GM23338 (cell line): ENCODE measurements around the gene ERC2. TPM values are rescaled to one million over a fixed set of nuclear protein-coding genes. Genes with fewer than 3 reads are reported as not detected.

Experiments
- ATAC-seq: fragments of 200-7000 bp; cut with Tn5 transposase; 3 replicates; pipeline ENCODE4 v1.9.1; 2020
- DNase-seq: peaks from one replicate; pipeline ENCODE4 v3.0.0-alpha.2; 2015; ENCODE audit warnings: low spot score
- H2AFZ ChIP-seq: fragments of 200-600 bp; sonication (generic); 2 replicates; pipeline ENCODE4 v1.8.0; 2016; ENCODE audit warnings: antibody characterized with exemption, mild to moderate bottlenecking, moderate library complexity
- H3F3A ChIP-seq: fragments of 200-600 bp; sonication (generic); replicated peaks from 2 replicates; pipeline ENCODE4 v1.8.0; 2017; ENCODE audit warnings: antibody characterized with exemption, mixed run types, low read depth
- H3K27ac ChIP-seq: fragments of 200-600 bp; sonication (generic); 2 replicates; pipeline ENCODE4 v1.6.1; 2016; ENCODE audit warnings: low read depth
- H3K27me3 ChIP-seq: fragments of 200-600 bp; sonication (generic); 2 replicates; pipeline ENCODE4 v1.8.0; 2016; ENCODE audit warnings: mild to moderate bottlenecking, mixed run types, moderate library complexity; ENCODE audit not compliant: insufficient read depth
- H3K36me3 ChIP-seq: fragments of 200-600 bp; sonication (generic); 2 replicates; pipeline ENCODE4 v1.8.0; 2016; ENCODE audit warnings: mild to moderate bottlenecking; ENCODE audit not compliant: insufficient read depth
- H3K4me1 ChIP-seq: fragments of 200-600 bp; sonication (generic); 2 replicates; pipeline ENCODE4 v1.8.0; 2016; ENCODE audit warnings: mild to moderate bottlenecking, moderate library complexity; ENCODE audit not compliant: insufficient read depth
- H3K4me2 ChIP-seq: fragments of 200-600 bp; sonication (generic); 2 replicates; pipeline ENCODE4 v1.7.1; 2017; ENCODE audit warnings: mixed run types
- H3K4me3 ChIP-seq: fragments of 200-600 bp; sonication (generic); 2 replicates; pipeline ENCODE4 v1.6.1; 2016; ENCODE audit warnings: mixed run types
- H3K79me2 ChIP-seq: fragments of 200-600 bp; sonication (generic); replicated peaks from 2 replicates; pipeline ENCODE4 v1.8.0; 2017; ENCODE audit warnings: mild to moderate bottlenecking; ENCODE audit not compliant: insufficient read depth
- H3K9me2 ChIP-seq: fragments of 200-600 bp; sonication (generic); 2 replicates; pipeline ENCODE4 v1.8.0; 2017; ENCODE audit not compliant: insufficient read depth
- H4K20me1 ChIP-seq: fragments of 200-600 bp; sonication (generic); replicated peaks from 2 replicates; pipeline ENCODE4 v1.8.0; 2017; ENCODE audit warnings: mild to moderate bottlenecking; ENCODE audit not compliant: insufficient read depth
- H3K27ac Mint-ChIP-seq: 2 replicates; pipeline ENCODE4 v1.8.0; 2020; ENCODE audit warnings: inconsistent platforms, mild to moderate bottlenecking, moderate library complexity, mixed read lengths
- H3K27me3 Mint-ChIP-seq: 3 replicates; pipeline ENCODE4 v1.8.0; 2022; ENCODE audit warnings: low read depth, mild to moderate bottlenecking, moderate library complexity, mixed read lengths, inconsistent platforms; ENCODE audit not compliant: insufficient read depth, poor library complexity
- H3K36me3 Mint-ChIP-seq: 3 replicates; pipeline ENCODE4 v1.8.0; 2021; ENCODE audit warnings: low read depth, mild to moderate bottlenecking, inconsistent platforms, moderate library complexity, mixed read lengths
- H3K4me1 Mint-ChIP-seq: 3 replicates; pipeline ENCODE4 v1.8.0; 2020; ENCODE audit warnings: mild to moderate bottlenecking, inconsistent platforms, mixed read lengths
- H3K4me3 Mint-ChIP-seq: 3 replicates; pipeline ENCODE4 v1.8.0; 2021; ENCODE audit warnings: moderate library complexity, mild to moderate bottlenecking, inconsistent platforms, mixed read lengths
- H3K9me3 Mint-ChIP-seq: 3 replicates; pipeline ENCODE4 v1.8.0; 2020; ENCODE audit warnings: moderate library complexity, mild to moderate bottlenecking, inconsistent platforms, mixed read lengths
- CTCF ChIP-seq, 2 experiments: fragments of 200-600 bp in 1 of 2; sonication (generic) in 1 of 2; conservative IDR thresholded peaks; 2 replicates each; pipeline versions ENCODE4 v1.5.1 to v1.6.1; 2016 to 2017; ENCODE audit warnings: antibody characterized with exemption in 2 of 2, low read depth in 2 of 2, mild to moderate bottlenecking in 2 of 2, moderate library complexity in 1 of 2
- STAT1 ChIP-seq: IDR thresholded peaks from one replicate; pipeline ENCODE4 v1.6.1; 2016; ENCODE audit warnings: antibody characterized with exemption; ENCODE audit not compliant: unreplicated experiment
- ZNF462 ChIP-seq: fragments of 250-450 bp; sonication (Bioruptor Pico); IDR thresholded peaks from 2 replicates; pipeline ENCODE4 v1.5.0; 2020; ENCODE audit warnings: mild to moderate bottlenecking, moderate library complexity
- polyA plus RNA-seq: library from polyadenylated mRNA; unstranded; fragments of >200 nt; fragmentation: Nextera tagmentation; extraction: Ambion mirVana; gene quantifications from 2 replicates; pipeline ENCODE4 v1.2.1, GENCODE V29; 2016
- total RNA-seq: library from RNA; depleted of rRNA; stranded (reverse); fragments of >200 nt; shearing (Covaris generic); gene quantifications from 2 replicates; pipeline ENCODE4 v1.2.3, GENCODE V29; 2014

Gene ERC2
- total and polyA plus RNA-seq, 2 experiments from 2014 or later: 11.8 to 13.7 TPM

- no peak for TF ChIP-seq ZNF462 (CRISPR knock-in tag)
- no peak for TF ChIP-seq CTCF (conservative IDR thresholded peaks at IDR 0.05; ENCODE audit: low read depth in 2 of 2)
These were observed 744.4 kb downstream of the ERC2 start (continued) for GRCh38 chr3:55723653-55724406.

- Mint-ChIP-seq H3K36me3 (no peaks in the 10 kb centered on the region), H3K4me3 (no peak overlapping the region), H3K27me3 (no peaks in the 10 kb centered on the region), H3K27ac (no peak overlapping the region), H3K9me3 (no peaks in the 10 kb centered on the region), H3K4me1 (peaks cover 37% of the 10 kb centered on the region)
- H3K36me3 ChIP-seq: no peaks in the 10 kb centered on the region
- DNase-seq (peak; percentile 72), ATAC-seq (peak; percentile 68)
- H3K4me2 ChIP-seq: no peak overlapping the region
- H4K20me1 ChIP-seq: no peaks in the 10 kb centered on the region
- H3K4me3 ChIP-seq: no peak overlapping the region
- H3K9me2 ChIP-seq: no peaks in the 10 kb centered on the region
- H3K27ac ChIP-seq: no peak overlapping the region
- TF ChIP-seq STAT1: no peak
- peak; percentile 71 to 78 for TF ChIP-seq CTCF (conservative IDR thresholded peaks at IDR 0.05; ENCODE audit: low read depth in 2 of 2)
- no peaks in the 10 kb centered on the region for H3K27me3 ChIP-seq
- H3K79me2 ChIP-seq: no peaks in the 10 kb centered on the region
- no peak overlapping the region for H2AFZ ChIP-seq
- peaks cover 12% of the 10 kb centered on the region; the same call in 1 of the 2 replicates for H3K4me1 ChIP-seq
- no peaks in the 10 kb centered on the region for H3F3A ChIP-seq
These were observed 746.4 kb downstream of the ERC2 start for GRCh38 chr3:55721716-55722484.
